OCI-LY7 (cell line): ENCODE measurements around the gene FBLN2. TPM values are rescaled to one million over a fixed set of nuclear protein-coding genes. Genes with fewer than 3 reads are reported as not detected.

ENCODE experiments used
- BruUV-seq: library from RNA; stranded (reverse); fragments of 400-500 nt; replicated peaks from 2 replicates; lab custom pipeline; 2021; lab: Mats Ljungman, UMichigan
- CTCF ChIA-PET: fragments of 300-600 bp; sonication (Branson Sonifier 250); formaldehyde crosslinking; loops from one replicate; lab custom pipeline; 2022; ENCODE audit warnings: antibody characterized with exemption; ENCODE audit not compliant: unreplicated experiment; lab: Charles Lee
- POLR2A ChIA-PET: fragments of 300-600 bp; sonication (Branson Sonifier 250); formaldehyde crosslinking; loops from one replicate; lab custom pipeline; 2022; ENCODE audit warnings: antibody characterized with exemption; lab: Charles Lee
- DNase-seq: peaks from one replicate; pipeline ENCODE4 v3.0.0-alpha.2; 2015; ENCODE audit warnings: low spot score
- H2AFZ ChIP-seq: fragments of 200-600 bp; sonication (generic), shearing (Covaris generic); 2 replicates; pipeline ENCODE4 v1.6.1; 2014; ENCODE audit warnings: mild to moderate bottlenecking, antibody characterized with exemption, low read length, moderate library complexity
- H3K27ac ChIP-seq: fragments of 200-600 bp; sonication (generic); 2 replicates; pipeline ENCODE4 v1.5.1; 2014; ENCODE audit warnings: mixed run types, low read depth, mild to moderate bottlenecking, moderate library complexity, low read length, inconsistent platforms; ENCODE audit not compliant: poor library complexity, severe bottlenecking
- H3K36me3 ChIP-seq: fragments of 200-600 bp; sonication (generic); 2 replicates; pipeline ENCODE4 v1.6.1; 2014; ENCODE audit warnings: mild to moderate bottlenecking, antibody characterized with exemption, low read length, moderate library complexity, mixed read lengths; ENCODE audit not compliant: insufficient read depth
- H3K4me1 ChIP-seq: fragments of 200-600 bp; sonication (generic); 2 replicates; pipeline ENCODE4 v1.5.1; 2014; ENCODE audit warnings: mild to moderate bottlenecking, low read length; ENCODE audit not compliant: insufficient read depth, poor library complexity, severe bottlenecking
- H3K4me2 ChIP-seq: fragments of 200-600 bp; sonication (generic); 2 replicates; pipeline ENCODE4 v1.6.1; 2014; ENCODE audit warnings: mild to moderate bottlenecking, low read length
- H3K4me3 ChIP-seq: fragments of 200-600 bp; sonication (generic); 2 replicates; pipeline ENCODE4 v1.5.1; 2014; ENCODE audit warnings: mild to moderate bottlenecking, low read depth, low read length; ENCODE audit not compliant: poor library complexity, severe bottlenecking
- H3K79me2 ChIP-seq: fragments of 200-600 bp; sonication (generic); 2 replicates; pipeline ENCODE4 v1.6.1; 2016; ENCODE audit warnings: low read depth, mild to moderate bottlenecking, low read length, moderate library complexity, mixed read lengths; ENCODE audit not compliant: insufficient read depth
- H3K9me2 ChIP-seq: fragments of 200-600 bp; sonication (generic); 2 replicates; pipeline ENCODE4 v1.6.1; 2016; ENCODE audit warnings: mild to moderate bottlenecking, low read length, mixed read lengths; ENCODE audit not compliant: insufficient read depth
- H3K9me3 ChIP-seq: fragments of 200-600 bp; sonication (generic); 2 replicates; pipeline ENCODE4 v1.6.1; 2014; ENCODE audit warnings: mild to moderate bottlenecking, mixed run types, low read length, mixed read lengths
- H4K20me1 ChIP-seq: fragments of 200-600 bp; sonication (generic); 2 replicates; pipeline ENCODE4 v1.6.1; 2014; ENCODE audit warnings: mild to moderate bottlenecking, antibody characterized with exemption, low read length, moderate library complexity, mixed read lengths; ENCODE audit not compliant: insufficient read depth
- CTCF ChIP-seq: fragments of 200-600 bp; sonication (generic); conservative IDR thresholded peaks from 2 replicates; pipeline ENCODE4 v1.5.1; 2014; ENCODE audit warnings: mild to moderate bottlenecking, antibody characterized with exemption, low read length, moderate library complexity, mixed read lengths
- EZH2phosphoT487 ChIP-seq: fragments of 200-600 bp; sonication (generic); IDR thresholded peaks from 2 replicates; pipeline ENCODE4 v1.6.1; 2018; ENCODE audit warnings: low read depth, borderline replicate concordance, mild to moderate bottlenecking, mixed run types, antibody characterized with exemption, low read length, moderate library complexity, mixed read lengths
- intact Hi-C: fragments of 100-400 bp; cut with micrococcal nuclease; formaldehyde crosslinking; loops from one replicate; pipeline ENCODE4 v1.10.0; 2022; ENCODE audit not compliant: unreplicated experiment
- total RNA-seq, 2 experiments: library from RNA; depleted of rRNA in 1 of 2; stranded (reverse); fragments of >200 nt in 1 of 2; shearing (Covaris generic) in 1 of 2; gene quantifications; 2 replicates each; pipeline ENCODE4 v1.2.3, GENCODE V29; 2014 to 2022

Gene FBLN2
- total RNA-seq, 2 experiments from 2014 or later = not detected

DNA sequence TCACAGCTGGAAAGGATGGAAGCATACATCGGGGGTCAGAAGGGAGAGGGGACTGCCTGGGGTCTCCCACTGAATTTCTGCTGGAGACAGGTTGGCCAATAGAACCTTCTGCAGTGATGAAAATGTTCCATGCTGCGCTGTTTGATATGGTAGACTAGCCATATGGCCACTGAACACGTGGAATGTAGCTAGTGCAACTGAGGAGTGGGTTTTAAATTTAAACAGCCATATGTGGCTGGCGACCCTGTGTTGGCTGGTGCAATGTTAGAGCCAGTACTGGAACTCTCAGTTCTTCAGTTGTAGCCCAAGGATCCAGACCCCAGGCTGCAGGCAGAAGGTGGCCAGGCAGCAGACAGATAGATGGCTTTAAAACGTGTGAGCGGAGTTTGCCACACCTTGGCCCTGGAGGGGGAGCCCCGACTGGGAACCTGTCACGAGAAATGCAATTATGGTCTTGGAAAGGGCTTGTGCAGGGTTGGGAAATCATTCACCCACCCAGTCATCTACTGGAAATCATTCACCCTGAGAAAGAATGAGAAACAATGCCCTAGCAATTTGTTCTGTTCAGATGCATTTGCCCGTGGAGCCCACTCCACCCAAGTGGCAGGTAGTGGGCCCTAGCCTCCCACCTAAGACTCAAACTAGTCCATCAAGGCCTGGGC lies 127.6 kb downstream of the FBLN2 start:
- Histone ChIP-seq H3K79me2 (no peaks in the 10 kb centered on the region), H3K27ac (no peak overlapping the region), H3K4me2 (no peak overlapping the region), H2AFZ (no peak overlapping the region), H3K4me3 (no peak overlapping the region), H3K36me3 (no peaks in the 10 kb centered on the region), H3K4me1 (no peaks in the 10 kb centered on the region), H3K9me2 (no peaks in the 10 kb centered on the region), H4K20me1 (no peaks in the 10 kb centered on the region), H3K9me3 (no peaks in the 10 kb centered on the region)
- ChIA-PET POLR2A (no interaction called here), CTCF (no interaction called here)
- TF ChIP-seq EZH2phosphoT487 (no peak), CTCF (no peak)
- no peak for DNase-seq
- intact Hi-C loops = no loop called here
- BruUV-seq = no TSS peak

DNA sequence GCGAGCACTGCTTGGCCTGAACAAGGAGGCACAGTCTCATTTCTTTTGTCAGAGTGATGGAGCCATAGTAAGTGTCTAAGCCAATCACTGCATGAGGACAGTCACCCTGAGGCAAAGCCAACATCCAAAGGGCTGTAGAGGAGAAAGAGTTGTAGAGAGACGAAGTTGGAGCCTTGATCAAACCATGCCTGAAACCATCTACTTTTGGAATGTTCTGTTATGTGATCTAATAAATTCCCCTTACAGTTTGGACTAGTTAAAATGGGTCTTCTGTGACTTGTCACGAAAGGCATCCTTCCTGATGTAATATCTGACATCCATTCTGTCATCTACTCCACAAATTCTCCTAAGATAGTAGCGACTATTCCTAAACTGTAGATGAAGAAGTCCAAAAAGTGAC lies 128.3 kb downstream of the FBLN2 start:
- no peak for DNase-seq
- Histone ChIP-seq H3K4me2 (no peak overlapping the region), H3K27ac (no peak overlapping the region), H3K79me2 (no peaks in the 10 kb centered on the region), H4K20me1 (no peaks in the 10 kb centered on the region), H3K4me1 (no peaks in the 10 kb centered on the region), H3K9me2 (no peaks in the 10 kb centered on the region), H3K36me3 (no peaks in the 10 kb centered on the region), H3K9me3 (no peaks in the 10 kb centered on the region), H2AFZ (no peak overlapping the region), H3K4me3 (no peak overlapping the region)
- ChIA-PET CTCF (no interaction called here), POLR2A (interaction anchor here (0.6 kb wide), 1 partner anchor 235 kb away, joined by 3 read pairs; no protein-coding TSS in a partner anchor)
- intact Hi-C loops = no loop called here
- BruUV-seq = no TSS peak
- no peak for TF ChIP-seq CTCF
- TF ChIP-seq EZH2phosphoT487 = no peak

DNA sequence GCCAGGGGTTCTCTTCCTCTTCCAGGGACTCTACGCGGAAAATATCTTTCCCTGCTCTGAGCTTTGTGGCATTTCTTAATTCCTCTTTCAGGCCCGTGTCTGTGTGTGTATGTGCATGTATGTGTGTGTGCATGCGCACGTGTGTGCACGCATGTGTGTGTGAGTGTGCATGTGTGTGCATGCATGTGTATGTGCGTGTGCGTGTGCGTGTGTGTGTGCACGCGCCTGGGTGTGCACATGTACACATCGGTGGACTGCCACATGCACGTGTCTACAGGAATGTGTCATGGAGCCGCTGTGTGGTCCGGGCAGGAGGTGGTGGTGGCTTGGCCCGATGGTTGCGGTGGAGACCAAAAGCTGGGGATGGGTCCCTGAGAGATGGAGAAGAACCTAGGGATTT lies 133.0 kb downstream of the FBLN2 start:
- DNase-seq = no peak
- no peaks in the 10 kb centered on the region for H3K79me2 ChIP-seq
- no peaks in the 10 kb centered on the region for H4K20me1 ChIP-seq
- H3K9me3 ChIP-seq = no peaks in the 10 kb centered on the region
- ChIA-PET POLR2A (no interaction called here), CTCF (no interaction called here)
- H3K4me3 ChIP-seq = no peak overlapping the region
- H3K27ac ChIP-seq = no peak overlapping the region
- no TSS peak for BruUV-seq
- H3K4me2 ChIP-seq = no peak overlapping the region
- intact Hi-C loops = no loop called here
- TF ChIP-seq EZH2phosphoT487 (no peak), CTCF (no peak)
- H3K4me1 ChIP-seq = no peaks in the 10 kb centered on the region
- no peaks in the 10 kb centered on the region for H3K9me2 ChIP-seq
- H3K36me3 ChIP-seq = no peaks in the 10 kb centered on the region
- no peak overlapping the region for H2AFZ ChIP-seq
